IPS-20b (cell line): ENCODE data around the gene BICD1.

Source experiments
- H3K27ac ChIP-seq: one replicate; pipeline ENCODE4 v1.5.1; 2013; ENCODE audit warnings: low read length
- H3K27me3 ChIP-seq: 2 replicates; pipeline ENCODE4 v1.6.1; 2013; ENCODE audit warnings: mild to moderate bottlenecking, low read length, inconsistent platforms; ENCODE audit not compliant: insufficient read depth
- H3K36me3 ChIP-seq: 2 replicates; pipeline ENCODE4 v1.6.1; 2013; ENCODE audit warnings: low read depth, mild to moderate bottlenecking, inconsistent platforms, low read length, moderate library complexity; ENCODE audit not compliant: insufficient read depth
- H3K4me1 ChIP-seq: 2 replicates; pipeline ENCODE4 v1.6.1; 2013; ENCODE audit warnings: mild to moderate bottlenecking, control low read depth, inconsistent platforms, low read length, moderate library complexity; ENCODE audit not compliant: insufficient read depth
- H3K4me3 ChIP-seq: 2 replicates; pipeline ENCODE4 v1.5.1; 2013; ENCODE audit warnings: mild to moderate bottlenecking, low read length, inconsistent platforms
- H3K9ac ChIP-seq: 2 replicates; pipeline ENCODE4 v1.6.1; 2013; ENCODE audit warnings: low read depth, mild to moderate bottlenecking, inconsistent platforms, low read length, moderate library complexity
- H3K9me3 ChIP-seq: 2 replicates; pipeline ENCODE4 v1.6.1; 2013; ENCODE audit warnings: mild to moderate bottlenecking, low read depth, low read length, inconsistent platforms; ENCODE audit not compliant: insufficient read depth

BICD1 gene

DNA sequence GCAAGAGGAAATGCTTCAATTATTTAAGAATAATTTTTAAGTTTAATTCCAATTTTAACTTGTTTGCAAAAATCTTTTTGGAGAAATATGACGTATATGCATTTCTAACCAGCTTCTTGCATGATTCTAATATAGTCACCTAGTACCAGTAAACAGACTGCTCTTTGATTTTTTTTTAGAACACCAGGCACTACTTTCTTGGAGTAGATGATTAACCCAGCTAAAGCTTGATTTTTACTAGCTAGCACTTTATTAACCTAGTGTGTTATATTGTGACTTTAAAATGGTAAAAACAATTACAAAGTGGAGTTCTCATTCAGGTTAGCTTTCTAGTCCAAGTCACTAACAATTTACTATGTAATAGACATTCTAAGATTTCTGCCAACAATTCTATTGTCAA is 260.1 kb downstream of the BICD1 start:
- Histone ChIP-seq H3K27ac (no peak overlapping the region), H3K9ac (no peak overlapping the region), H3K4me1 (peaks cover 14% of the 10 kb centered on the region; the same call in 1 of the 2 replicates), H3K9me3 (no peaks in the 10 kb centered on the region), H3K4me3 (no peak overlapping the region), H3K36me3 (no peaks in the 10 kb centered on the region), H3K27me3 (no peaks in the 10 kb centered on the region)

DNA sequence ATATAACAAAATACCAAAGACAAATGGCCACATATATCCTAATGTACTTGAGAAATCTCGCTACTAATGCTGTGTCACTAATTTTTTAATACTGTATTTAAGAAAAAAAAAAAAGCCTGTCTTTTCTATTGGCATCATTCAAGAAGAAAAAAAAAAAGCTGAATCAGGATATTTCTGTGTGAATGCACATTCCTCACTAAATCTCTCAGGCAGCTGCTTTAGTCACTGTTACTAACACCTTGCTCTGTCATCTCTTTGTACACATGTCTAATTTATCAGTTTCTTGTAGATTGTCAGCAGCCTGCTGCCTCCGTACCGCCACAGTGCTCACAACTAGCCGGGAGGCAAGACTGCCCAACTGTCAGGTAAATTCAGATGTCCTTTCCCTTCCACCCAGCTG is 260.7 kb downstream of the BICD1 start:
- Histone ChIP-seq H3K27ac (no peak overlapping the region), H3K4me1 (peaks cover 14% of the 10 kb centered on the region; the same call in 1 of the 2 replicates), H3K9ac (no peak overlapping the region), H3K27me3 (no peaks in the 10 kb centered on the region), H3K4me3 (no peak overlapping the region), H3K9me3 (no peaks in the 10 kb centered on the region), H3K36me3 (no peaks in the 10 kb centered on the region)

DNA sequence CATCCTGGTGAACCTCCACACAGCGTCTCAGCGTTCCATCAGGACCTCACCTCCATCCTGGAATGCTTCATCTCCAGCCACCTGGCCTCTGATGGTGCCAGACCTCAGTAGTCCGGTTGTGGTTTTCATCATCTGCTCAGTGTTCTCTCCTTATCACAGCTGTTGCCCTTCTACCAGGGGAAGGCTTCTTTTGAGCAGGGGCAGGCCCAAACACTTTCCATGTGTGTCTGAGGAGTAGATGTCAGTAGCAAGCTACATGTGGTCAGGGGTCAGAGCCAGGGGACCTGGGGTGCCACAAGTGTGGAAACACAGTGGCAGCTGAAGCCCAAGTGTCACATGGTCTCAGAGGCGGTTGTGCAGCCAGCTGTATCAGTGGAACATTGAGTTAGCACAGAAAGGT is 262.6 kb downstream of the BICD1 start:
- Histone ChIP-seq H3K4me3 (no peak overlapping the region), H3K9ac (no peak overlapping the region), H3K9me3 (no peaks in the 10 kb centered on the region), H3K27me3 (no peaks in the 10 kb centered on the region), H3K4me1 (peaks cover 7% of the 10 kb centered on the region; the same call in 1 of the 2 replicates), H3K27ac (no peak overlapping the region), H3K36me3 (no peaks in the 10 kb centered on the region)

DNA sequence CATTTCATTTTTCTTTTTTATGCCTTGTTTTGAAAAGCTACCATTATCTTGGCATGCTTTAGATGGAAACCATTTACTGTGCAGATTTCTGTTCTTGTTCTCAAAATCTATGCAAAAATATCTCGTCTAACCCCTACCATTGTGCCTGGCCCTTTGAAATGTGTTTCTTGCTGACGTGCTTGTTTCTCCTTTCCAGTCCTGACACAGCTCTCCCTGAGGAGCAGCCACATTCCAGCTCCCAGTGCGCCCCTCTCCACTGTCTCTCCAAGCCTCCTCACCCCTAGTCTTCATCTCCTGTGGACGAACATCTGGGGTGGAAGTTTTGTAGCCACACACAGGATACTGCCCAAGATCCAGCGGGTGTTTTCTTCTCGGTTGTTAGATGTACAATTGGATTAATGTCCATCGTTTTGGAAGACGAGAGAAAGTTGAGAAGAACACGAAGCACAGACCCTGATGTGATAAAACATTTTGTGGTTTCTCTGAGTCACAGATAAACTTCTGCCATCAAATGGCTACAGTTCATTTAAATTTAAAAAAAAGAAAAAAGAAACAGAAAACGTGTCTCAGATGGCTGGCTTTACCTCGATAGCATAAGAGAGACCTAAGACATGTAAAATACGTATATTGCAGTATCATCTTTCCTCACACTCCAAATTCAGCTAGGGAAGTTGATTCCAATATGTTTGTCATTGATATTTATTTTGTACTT is 270.9 kb downstream of the BICD1 start:
- no peak overlapping the region for H3K9ac ChIP-seq
- no peaks in the 10 kb centered on the region for H3K36me3 ChIP-seq
- peaks cover 3% of the 10 kb centered on the region; the same call in 1 of the 2 replicates for H3K4me1 ChIP-seq
- H3K27me3 ChIP-seq: no peaks in the 10 kb centered on the region
- no peak overlapping the region for H3K27ac ChIP-seq
- no peaks in the 10 kb centered on the region for H3K9me3 ChIP-seq
- H3K4me3 ChIP-seq: no peak overlapping the region

DNA sequence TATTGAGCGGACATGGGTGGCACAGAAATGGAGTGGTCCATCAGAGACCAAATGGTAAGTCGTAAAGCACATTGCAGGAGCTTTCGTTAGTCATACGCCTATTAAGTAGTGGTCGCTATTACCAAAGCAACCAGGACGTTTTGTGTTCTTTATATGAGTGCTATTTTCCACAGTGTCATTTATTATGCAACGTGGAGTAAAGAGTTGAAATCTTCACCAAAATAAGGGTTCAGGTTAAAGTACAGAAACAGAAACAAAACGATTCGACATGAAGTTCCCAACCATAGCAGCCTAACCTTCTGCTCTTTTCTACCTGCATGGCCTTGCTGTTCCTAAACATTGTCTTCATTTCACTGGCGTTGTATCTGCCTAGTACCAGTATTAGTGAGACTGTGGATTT is 272.6 kb downstream of the BICD1 start:
- H3K36me3 ChIP-seq: no peaks in the 10 kb centered on the region
- H3K4me1 ChIP-seq: peaks cover 3% of the 10 kb centered on the region; the same call in 1 of the 2 replicates
- no peak overlapping the region for H3K9ac ChIP-seq
- no peaks in the 10 kb centered on the region for H3K27me3 ChIP-seq
- H3K9me3 ChIP-seq: no peaks in the 10 kb centered on the region
- H3K27ac ChIP-seq: no peak overlapping the region
- H3K4me3 ChIP-seq: no peak overlapping the region

DNA sequence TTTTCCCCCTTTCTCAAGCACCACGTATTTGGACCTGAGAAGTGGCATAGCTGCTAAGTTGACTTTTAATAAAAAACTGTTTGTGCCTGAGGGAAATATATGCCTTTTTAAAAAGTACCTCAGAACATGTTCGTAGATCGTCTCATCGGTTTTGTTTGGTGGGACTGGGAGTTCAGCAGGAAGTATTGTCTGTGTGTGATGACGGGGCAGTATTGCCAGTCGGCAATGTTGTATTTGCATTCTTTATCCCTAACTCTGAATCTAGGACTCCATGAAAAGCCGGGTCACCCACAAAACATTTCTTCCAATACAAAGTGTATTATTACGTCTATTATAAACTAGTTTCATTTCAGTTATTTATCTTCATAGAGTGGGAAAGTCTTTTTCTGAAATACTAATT is 273.0 kb downstream of the BICD1 start:
- Histone ChIP-seq H3K9ac (no peak overlapping the region), H3K4me1 (peaks cover 3% of the 10 kb centered on the region; the same call in 1 of the 2 replicates), H3K9me3 (no peaks in the 10 kb centered on the region), H3K36me3 (no peaks in the 10 kb centered on the region), H3K27ac (no peak overlapping the region), H3K4me3 (no peak overlapping the region), H3K27me3 (no peaks in the 10 kb centered on the region)

DNA sequence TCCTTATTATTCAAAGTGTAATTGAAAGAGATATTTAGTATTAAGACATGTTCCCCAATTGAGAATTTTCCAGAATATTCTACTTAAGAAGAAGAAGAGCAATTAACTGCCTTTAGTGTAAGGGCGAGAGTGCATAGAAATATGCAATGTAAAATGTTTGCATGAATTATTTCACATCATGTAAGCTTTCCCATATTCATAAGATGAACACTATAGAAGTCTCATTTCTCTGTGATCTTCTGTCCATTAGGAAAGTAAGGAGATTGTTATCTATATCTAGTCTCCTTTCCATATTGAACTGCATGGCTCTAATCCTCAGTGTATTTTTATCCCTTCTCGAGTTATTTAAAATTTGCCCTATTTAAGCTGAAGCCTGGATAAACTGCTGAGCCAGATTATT is 275.6 kb downstream of the BICD1 start:
- Histone ChIP-seq H3K4me3 (no peak overlapping the region), H3K9ac (no peak overlapping the region), H3K9me3 (no peaks in the 10 kb centered on the region), H3K4me1 (no peaks in the 10 kb centered on the region; the same call in 1 of the 2 replicates), H3K27ac (no peak overlapping the region), H3K27me3 (no peaks in the 10 kb centered on the region), H3K36me3 (no peaks in the 10 kb centered on the region)

DNA sequence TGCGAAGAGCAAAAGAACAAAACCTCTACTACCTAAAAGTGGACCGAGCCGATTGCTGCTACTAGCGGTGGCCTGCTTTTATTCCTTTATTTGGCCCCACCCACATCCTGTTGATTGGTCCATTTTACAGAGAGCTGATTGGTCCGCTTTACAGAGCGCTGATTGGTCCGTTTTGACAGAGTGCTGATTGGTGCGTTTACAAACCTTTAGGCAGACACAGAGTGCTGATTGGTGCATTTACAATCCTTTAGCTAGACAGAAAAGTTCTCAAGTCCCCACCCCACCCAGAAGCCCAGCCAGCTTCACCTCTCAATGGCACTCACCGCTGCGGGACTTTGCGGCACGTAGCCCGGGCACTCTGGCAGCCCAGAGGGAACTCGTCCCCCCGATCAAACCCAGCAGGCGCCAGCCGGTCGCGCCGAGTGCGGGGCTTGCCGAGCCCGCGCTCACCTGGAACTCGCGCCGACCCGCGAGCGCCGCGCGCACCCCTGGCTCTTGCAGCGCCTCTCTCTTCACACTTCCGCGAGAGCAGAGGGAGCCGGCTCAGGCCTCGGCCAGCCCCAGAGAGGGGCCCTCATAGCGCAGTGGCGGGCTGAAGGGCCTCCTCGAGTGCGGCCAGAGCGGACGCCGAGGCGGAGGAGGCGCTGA is 284.0 kb downstream of the BICD1 start:
- Histone ChIP-seq H3K9ac (no peak overlapping the region), H3K4me1 (peaks cover 8% of the 10 kb centered on the region; the same call in 1 of the 2 replicates), H3K27me3 (no peaks in the 10 kb centered on the region), H3K27ac (no peak overlapping the region), H3K4me3 (no peak overlapping the region), H3K36me3 (no peaks in the 10 kb centered on the region), H3K9me3 (no peaks in the 10 kb centered on the region; the same call in 1 of the 2 replicates)

DNA sequence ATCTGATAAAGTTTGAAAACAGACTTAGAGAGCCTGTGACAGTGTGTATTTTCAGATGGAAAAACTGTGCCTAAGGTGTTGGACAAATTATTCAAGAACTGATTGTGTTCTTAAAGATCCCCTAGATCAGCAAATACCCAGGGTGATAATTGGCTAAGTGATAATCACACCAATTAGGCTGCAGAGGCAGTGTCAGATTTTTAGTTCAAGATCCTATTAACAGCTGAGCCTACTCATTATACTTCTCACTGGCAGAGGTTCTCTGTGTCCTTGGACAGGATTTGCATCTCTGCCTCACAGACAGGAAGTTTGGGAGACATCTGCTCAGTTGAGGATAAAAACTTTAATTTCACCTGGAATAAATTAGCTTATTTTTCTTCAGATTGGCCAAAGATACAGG is 288.4 kb downstream of the BICD1 start:
- Histone ChIP-seq H3K36me3 (no peaks in the 10 kb centered on the region), H3K27ac (no peak overlapping the region), H3K4me3 (no peak overlapping the region), H3K9ac (no peak overlapping the region; the same call in 1 of the 2 replicates), H3K4me1 (peaks cover 15% of the 10 kb centered on the region; the same call in 1 of the 2 replicates), H3K9me3 (no peaks in the 10 kb centered on the region; the same call in 1 of the 2 replicates), H3K27me3 (peaks cover under 1% of the 10 kb centered on the region; the same call in 1 of the 2 replicates)

DNA sequence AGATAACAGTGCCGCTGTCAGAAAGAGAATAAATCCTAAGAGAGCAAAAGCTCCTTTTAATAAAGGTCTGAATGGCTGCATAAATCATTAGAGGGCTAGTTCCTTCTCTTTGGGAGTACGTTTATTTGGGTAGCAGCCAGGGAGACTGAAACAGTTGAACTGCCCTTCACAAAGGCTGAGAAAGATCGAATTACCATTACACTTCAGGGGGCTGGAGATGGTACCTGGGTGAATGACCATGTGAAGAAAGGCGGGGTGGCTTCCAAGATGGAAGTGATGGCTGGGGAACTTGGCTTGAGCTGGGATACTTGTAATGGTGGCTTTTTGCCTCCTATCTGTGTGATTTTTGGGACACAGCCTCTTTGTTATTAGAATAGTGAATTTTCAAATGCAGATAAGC is 291.0 kb downstream of the BICD1 start:
- H3K27me3 ChIP-seq: peaks cover 11% of the 10 kb centered on the region; the same call in 1 of the 2 replicates
- no peak overlapping the region for H3K9ac ChIP-seq
- H3K9me3 ChIP-seq: no peaks in the 10 kb centered on the region
- no peak overlapping the region for H3K4me3 ChIP-seq
- peaks cover 6% of the 10 kb centered on the region; the same call in 1 of the 2 replicates for H3K36me3 ChIP-seq
- H3K27ac ChIP-seq: no peak overlapping the region
- peaks cover 20% of the 10 kb centered on the region; the same call in 1 of the 2 replicates for H3K4me1 ChIP-seq

DNA sequence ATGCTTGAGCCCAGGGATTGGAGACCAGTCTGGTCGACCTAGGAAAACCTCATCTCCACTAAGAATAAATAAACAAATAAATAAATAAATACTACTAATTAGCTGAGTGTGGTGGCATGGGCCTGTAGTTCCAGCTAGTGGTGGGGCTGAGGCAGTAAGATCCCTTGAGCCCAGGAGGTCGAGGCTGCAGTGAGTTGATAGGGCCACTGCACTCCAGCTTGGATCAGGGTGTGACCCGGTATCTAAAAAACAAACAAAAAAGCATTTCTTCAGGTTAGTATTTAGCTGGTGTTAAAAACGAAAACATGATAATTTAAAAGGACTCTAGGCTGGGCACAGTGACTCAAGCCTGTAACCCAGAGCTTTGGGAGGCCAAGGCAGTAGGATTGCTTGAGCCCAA is 291.5 kb downstream of the BICD1 start:
- Histone ChIP-seq H3K9ac (peak overlapping the region; percentile 88; the same call in 1 of the 2 replicates), H3K4me1 (peaks cover 23% of the 10 kb centered on the region; the same call in 1 of the 2 replicates), H3K9me3 (no peaks in the 10 kb centered on the region), H3K36me3 (peaks cover 11% of the 10 kb centered on the region), H3K27me3 (peaks cover 11% of the 10 kb centered on the region; the same call in 1 of the 2 replicates), H3K27ac (no peak overlapping the region), H3K4me3 (peak overlapping the region; percentile 81)
